ENCODE measurements around the gene MRPS26.
A peak's percentile ranks its signal among the peaks of the same experiment; 100 is the strongest.

Gene MRPS26

GRCh38 chr20:3077618-3078134, 31.8 kb downstream of the MRPS26 start:
- no peak for DNase-seq

- no peak for DNase-seq
Measured at GRCh38 chr20:3080939-3081388, 35.1 kb downstream of the MRPS26 start.

- no peak for DNase-seq
Measured at GRCh38 chr20:3081641-3082040, 35.8 kb downstream of the MRPS26 start.

- no peak for DNase-seq
Measured at GRCh38 chr20:3082306-3082951, 36.6 kb downstream of the MRPS26 start.

- DNase-seq: no peak
Measured at GRCh38 chr20:3082955-3083952, 37.4 kb downstream of the MRPS26 start.

- no peak for DNase-seq
Measured at GRCh38 chr20:3084283-3084985, 38.6 kb downstream of the MRPS26 start, which contains the start of gene AVP. TSS of gene AVP (minus strand) at chr20:3084724. CDS start at chr20:3084674, 50 bp downstream.

GRCh38 chr20:3084986-3085360, 39.1 kb downstream of the MRPS26 start:
- no peak for DNase-seq

GRCh38 chr20:3085571-3086072, 39.8 kb downstream of the MRPS26 start:
- no peak for DNase-seq

- no peak for DNase-seq
Measured at GRCh38 chr20:3088031-3088430, 42.2 kb downstream of the MRPS26 start.

GRCh38 chr20:3090565-3090964, 44.7 kb downstream of the MRPS26 start:
- no peak for DNase-seq

GRCh38 chr20:3092611-3093379, 46.9 kb downstream of the MRPS26 start:
- peak; percentile 58 for DNase-seq

- DNase-seq: no peak
Measured at GRCh38 chr20:3093861-3094361, 48.1 kb downstream of the MRPS26 start.

GRCh38 chr20:3094848-3095629, 49.2 kb downstream of the MRPS26 start:
- no peak for DNase-seq
